Osteocyte (in vitro differentiated cells): ENCODE data around the gene CWH43. TPM values are rescaled to one million over a fixed set of nuclear protein-coding genes. Genes with fewer than 3 reads are reported as not detected.

ENCODE experiments used
- DNase-seq: peaks from one replicate; pipeline ENCODE4 v3.0.0; 2021; ENCODE audit warnings: mixed read lengths; ENCODE audit not compliant: unreplicated experiment; ENCODE audit errors: extremely low spot score
- H3K27ac Mint-ChIP-seq: one replicate; pipeline ENCODE4 v1.8.0; 2021; ENCODE audit warnings: mild to moderate bottlenecking, mixed read lengths; ENCODE audit not compliant: unreplicated experiment
- H3K27me3 Mint-ChIP-seq: one replicate; pipeline ENCODE4 v1.8.0; 2021; ENCODE audit warnings: mixed read lengths; ENCODE audit not compliant: unreplicated experiment
- H3K36me3 Mint-ChIP-seq: one replicate; pipeline ENCODE4 v1.8.0; 2021; ENCODE audit warnings: mixed read lengths; ENCODE audit not compliant: unreplicated experiment
- H3K4me1 Mint-ChIP-seq: one replicate; pipeline ENCODE4 v1.8.0; 2021; ENCODE audit warnings: mixed read lengths; ENCODE audit not compliant: unreplicated experiment
- H3K4me3 Mint-ChIP-seq: one replicate; pipeline ENCODE4 v1.8.0; 2021; ENCODE audit warnings: mild to moderate bottlenecking, moderate library complexity, mixed read lengths; ENCODE audit not compliant: unreplicated experiment
- H3K9me3 Mint-ChIP-seq: one replicate; pipeline ENCODE4 v1.8.0; 2021; ENCODE audit warnings: mixed read lengths; ENCODE audit not compliant: unreplicated experiment
- total RNA-seq: library from RNA; stranded (reverse); gene quantifications from 2 replicates; pipeline ENCODE4 v1.2.1, GENCODE V29; 2021
- TF ChIP-seq, protein P1 (sequence below): fragments of 200-600 bp; sonication (generic); IDR thresholded peaks from 2 replicates; pipeline ENCODE4 v1.5.0; 2021; ENCODE audit warnings: antibody characterized with exemption, mild to moderate bottlenecking, moderate library complexity

The CWH43 gene
- total RNA-seq, 1 donor from 2014 or later, result not detected

DNA sequence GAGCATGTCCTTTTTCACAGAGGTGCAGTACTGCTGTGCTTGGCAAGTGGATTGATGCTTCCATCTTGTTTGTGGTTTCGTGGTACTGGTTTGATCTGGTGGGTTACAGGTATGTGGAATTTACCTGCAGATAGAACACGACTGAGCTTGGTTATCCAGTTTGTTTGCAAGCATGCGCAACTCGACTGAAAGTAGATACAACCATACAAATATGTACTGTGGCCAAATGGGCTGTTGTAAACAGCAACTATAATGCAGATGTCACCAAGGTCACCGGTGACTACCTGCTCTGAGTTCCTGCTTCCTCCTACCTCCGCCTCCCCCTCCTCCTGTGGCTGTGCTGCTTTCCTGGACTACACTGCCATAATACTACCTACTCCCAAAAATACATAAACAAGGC, 12.4 kb downstream of the CWH43 start:
- Mint-ChIP-seq H3K4me1 (no peaks in the 10 kb centered on the region), H3K27ac (no peak overlapping the region), H3K36me3 (no peaks in the 10 kb centered on the region), H3K27me3 (peaks cover 32% of the 10 kb centered on the region), H3K4me3 (no peak overlapping the region), H3K9me3 (no peaks in the 10 kb centered on the region)
- no peak for DNase-seq
- TF ChIP-seq, protein P1, sequence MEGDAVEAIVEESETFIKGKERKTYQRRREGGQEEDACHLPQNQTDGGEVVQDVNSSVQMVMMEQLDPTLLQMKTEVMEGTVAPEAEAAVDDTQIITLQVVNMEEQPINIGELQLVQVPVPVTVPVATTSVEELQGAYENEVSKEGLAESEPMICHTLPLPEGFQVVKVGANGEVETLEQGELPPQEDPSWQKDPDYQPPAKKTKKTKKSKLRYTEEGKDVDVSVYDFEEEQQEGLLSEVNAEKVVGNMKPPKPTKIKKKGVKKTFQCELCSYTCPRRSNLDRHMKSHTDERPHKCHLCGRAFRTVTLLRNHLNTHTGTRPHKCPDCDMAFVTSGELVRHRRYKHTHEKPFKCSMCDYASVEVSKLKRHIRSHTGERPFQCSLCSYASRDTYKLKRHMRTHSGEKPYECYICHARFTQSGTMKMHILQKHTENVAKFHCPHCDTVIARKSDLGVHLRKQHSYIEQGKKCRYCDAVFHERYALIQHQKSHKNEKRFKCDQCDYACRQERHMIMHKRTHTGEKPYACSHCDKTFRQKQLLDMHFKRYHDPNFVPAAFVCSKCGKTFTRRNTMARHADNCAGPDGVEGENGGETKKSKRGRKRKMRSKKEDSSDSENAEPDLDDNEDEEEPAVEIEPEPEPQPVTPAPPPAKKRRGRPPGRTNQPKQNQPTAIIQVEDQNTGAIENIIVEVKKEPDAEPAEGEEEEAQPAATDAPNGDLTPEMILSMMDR, result no peak

DNA sequence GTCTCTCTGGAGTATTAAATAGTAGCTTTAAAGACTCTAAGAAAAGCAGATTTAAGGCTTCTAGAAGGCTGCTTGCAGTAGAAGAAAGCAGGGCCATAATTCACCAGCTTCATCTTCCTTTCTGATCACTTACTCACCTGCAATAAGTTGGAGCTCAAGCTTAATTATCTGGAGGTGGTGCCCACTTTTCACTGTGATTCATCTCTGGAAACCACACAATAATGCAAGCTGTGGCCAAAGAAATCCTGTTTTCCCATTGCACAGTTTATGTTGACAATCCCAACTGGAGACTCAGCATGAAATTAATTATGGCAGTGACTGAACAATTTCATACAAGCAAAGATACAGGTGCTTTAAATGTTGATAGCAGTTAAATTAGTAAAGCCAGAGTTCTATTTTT, 14.7 kb downstream of the CWH43 start:
- H3K27me3 Mint-ChIP-seq, result peaks cover 20% of the 10 kb centered on the region
- no peak for DNase-seq
- TF ChIP-seq, protein P1, result no peak

DNA sequence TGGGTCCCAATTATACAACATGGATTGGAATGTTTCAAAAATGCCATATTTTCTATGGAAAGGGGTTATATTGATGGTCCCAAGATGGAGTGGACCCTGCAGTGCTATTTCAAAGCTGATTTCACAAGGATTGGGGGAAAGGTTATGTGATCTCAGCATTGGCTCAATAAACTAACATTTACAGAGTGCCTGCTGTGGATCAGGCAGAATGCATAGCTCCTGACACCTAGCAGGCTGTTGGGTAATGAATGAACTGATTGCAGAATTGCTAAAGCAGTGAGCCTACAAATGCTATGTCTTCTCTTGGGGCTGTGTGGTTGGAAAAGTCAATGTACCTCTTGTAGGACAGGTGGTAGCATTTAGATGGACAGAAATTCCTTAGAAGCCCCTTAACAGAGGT, 16.9 kb downstream of the CWH43 start:
- Mint-ChIP-seq H3K9me3 (no peaks in the 10 kb centered on the region), H3K27ac (no peak overlapping the region), H3K27me3 (peaks cover 14% of the 10 kb centered on the region), H3K4me1 (no peaks in the 10 kb centered on the region), H3K36me3 (no peaks in the 10 kb centered on the region), H3K4me3 (no peak overlapping the region)
- no peak for DNase-seq
- TF ChIP-seq, protein P1, result no peak

More for the DNA sequence above, 14.7 kb downstream of the CWH43 start:
- Mint-ChIP-seq H3K4me1 (no peaks in the 10 kb centered on the region), H3K36me3 (no peaks in the 10 kb centered on the region), H3K9me3 (no peaks in the 10 kb centered on the region), H3K4me3 (no peak overlapping the region), H3K27ac (no peak overlapping the region)

DNA sequence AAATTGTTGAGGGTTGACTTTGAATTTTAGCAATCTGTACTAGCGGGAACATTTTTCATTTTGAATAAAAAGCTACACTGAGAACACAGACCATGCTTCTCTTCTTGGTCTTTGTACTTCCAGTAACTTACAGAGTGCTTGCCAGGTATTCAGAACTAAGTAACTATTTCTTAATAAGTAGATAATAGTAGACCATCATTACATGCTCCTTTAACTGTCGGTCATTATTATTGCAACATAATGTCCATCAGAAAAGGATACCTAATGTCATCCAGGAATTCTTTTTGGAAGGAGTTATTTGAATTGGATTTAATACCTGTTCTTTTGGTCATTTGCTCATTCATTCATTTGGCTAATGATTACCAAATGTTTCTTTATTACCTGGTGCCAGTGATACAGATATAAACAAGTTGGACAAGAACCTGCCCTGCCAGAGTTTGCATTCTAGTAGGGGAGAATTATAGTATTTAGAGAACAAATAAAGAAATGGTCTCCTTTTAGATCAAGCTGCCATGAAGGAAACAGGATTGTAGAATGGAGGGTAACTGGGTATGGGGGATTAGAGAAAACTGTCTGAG, 32.7 kb downstream of the CWH43 start:
- no peak overlapping the region for H3K4me3 Mint-ChIP-seq
- H3K27me3 Mint-ChIP-seq, result no peaks in the 10 kb centered on the region
- no peaks in the 10 kb centered on the region for H3K36me3 Mint-ChIP-seq
- H3K27ac Mint-ChIP-seq, result no peak overlapping the region
- no peaks in the 10 kb centered on the region for H3K4me1 Mint-ChIP-seq
- H3K9me3 Mint-ChIP-seq, result peaks cover 9% of the 10 kb centered on the region
- no peak for DNase-seq
- TF ChIP-seq, protein P1, result no peak

DNA sequence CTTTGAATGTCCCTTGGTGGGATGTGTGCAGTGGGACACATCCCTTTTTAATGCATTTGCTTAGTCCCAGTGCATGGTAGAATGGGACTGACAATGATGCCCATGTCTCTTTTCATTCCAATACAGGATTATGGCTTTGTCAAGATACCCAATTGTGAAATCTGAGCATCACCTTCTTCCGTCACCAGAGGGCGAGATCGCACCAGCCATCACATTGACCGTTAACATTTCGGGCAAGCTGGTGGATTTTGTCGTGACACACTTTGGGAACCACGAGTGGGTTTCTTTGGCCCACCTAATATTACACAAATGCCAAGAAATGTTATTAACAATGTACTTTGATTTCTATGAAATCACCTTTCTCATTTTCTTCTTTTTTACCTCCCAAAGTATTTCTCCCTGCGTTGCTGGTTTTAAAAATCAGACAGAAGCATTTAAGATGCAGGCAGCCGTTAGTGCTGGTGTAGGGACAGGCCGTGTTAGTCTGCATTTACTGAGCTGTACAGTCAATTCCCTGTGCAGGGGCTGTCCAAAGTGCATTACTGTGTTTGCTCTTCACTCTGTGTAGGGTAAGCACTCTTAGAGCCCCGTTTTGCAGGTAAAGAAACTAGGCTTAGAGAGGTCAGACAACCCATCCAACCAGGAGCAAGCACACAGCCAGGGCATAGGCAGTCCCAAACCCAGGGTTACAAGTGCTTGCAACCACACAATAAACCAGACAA, 46.5 kb downstream of the CWH43 start:
- DNase-seq, result no peak

More for the DNA sequence above, 46.5 kb downstream of the CWH43 start:
- H3K9me3 Mint-ChIP-seq, result no peaks in the 10 kb centered on the region
- TF ChIP-seq, protein P1, result peak; percentile 48
- H3K4me3 Mint-ChIP-seq, result no peak overlapping the region
- peaks cover 5% of the 10 kb centered on the region for H3K27me3 Mint-ChIP-seq
- H3K4me1 Mint-ChIP-seq, result no peaks in the 10 kb centered on the region
- no peaks in the 10 kb centered on the region for H3K36me3 Mint-ChIP-seq
- no peak overlapping the region for H3K27ac Mint-ChIP-seq
